NCI-H1092 (cell line): Measurements from ENCODE around the gene DLGAP5.

Experiments
- DNase-seq: peaks from one replicate; lab custom pipeline; 2025; lab: John Stamatoyannopoulos, UW

Gene DLGAP5

GRCh38 chr14:55129428-55130195 is 61.8 kb downstream of the DLGAP5 start:
- no peak for DNase-seq

GRCh38 chr14:55129086-55129427 is 62.3 kb downstream of the DLGAP5 start, which contains the start of gene LGALS3:
Gene LGALS3, plus strand, starts transcription at chr14:55129252. Its CDS starts 8,122 bp downstream, at chr14:55137374.
- no peak for DNase-seq

DNA sequence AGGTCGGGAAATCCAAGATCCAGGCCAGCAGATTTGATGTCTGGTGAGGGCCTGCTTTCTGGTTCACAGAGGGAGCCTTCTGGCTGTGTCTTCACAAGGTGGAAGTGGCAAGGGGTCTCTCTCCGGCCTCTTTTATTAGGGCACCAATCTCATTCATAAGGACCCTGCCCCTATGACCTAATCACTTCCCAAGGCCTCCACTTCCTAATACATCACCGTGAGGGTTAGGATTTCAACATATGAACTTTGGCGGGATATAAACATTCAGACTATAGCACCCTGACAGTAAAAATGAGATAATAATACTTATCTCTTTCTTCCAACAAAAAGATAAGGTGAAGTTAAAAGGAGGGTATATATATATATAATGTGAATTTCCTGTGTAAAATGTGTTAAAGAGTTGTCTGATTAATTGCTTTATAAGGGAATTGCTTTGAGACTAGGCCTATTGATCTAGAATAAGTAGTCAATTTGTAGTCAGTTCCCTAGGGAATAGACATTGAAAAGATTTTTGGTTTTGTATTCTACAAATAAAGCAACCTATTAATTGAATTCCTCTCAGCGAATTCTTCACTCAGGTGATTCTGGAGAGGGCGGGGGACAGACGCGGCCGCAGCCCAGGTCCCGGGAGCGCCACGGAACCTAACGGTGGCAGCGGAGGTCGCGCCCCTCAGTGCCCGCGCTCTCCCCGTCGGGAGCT is 62.8 kb downstream of the DLGAP5 start:
- no peak for DNase-seq

GRCh38 chr14:55127460-55127951 is 63.9 kb downstream of the DLGAP5 start:
- no peak for DNase-seq

GRCh38 chr14:55126932-55127459 is 64.4 kb downstream of the DLGAP5 start:
- no peak for DNase-seq

DNA sequence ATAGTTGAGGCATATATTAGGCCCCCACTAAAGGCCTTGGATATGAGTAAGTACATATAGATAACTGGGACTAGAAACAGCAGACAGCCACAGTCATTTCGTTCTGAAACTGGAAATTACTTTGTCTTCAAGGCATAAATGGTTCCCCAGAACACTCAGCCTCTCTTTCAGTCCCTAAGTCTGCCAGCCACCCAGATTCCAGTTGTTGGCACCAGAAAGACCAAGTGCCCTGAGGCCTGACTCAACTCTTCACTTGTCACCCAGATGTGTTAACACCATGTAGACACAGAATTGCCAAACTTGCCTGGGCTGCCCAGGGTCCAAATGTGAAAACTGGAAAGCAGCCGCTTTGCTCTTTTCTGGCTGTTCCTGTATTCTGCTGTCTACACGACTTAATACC is 65.4 kb downstream of the DLGAP5 start:
- DNase-seq: no peak

DNA sequence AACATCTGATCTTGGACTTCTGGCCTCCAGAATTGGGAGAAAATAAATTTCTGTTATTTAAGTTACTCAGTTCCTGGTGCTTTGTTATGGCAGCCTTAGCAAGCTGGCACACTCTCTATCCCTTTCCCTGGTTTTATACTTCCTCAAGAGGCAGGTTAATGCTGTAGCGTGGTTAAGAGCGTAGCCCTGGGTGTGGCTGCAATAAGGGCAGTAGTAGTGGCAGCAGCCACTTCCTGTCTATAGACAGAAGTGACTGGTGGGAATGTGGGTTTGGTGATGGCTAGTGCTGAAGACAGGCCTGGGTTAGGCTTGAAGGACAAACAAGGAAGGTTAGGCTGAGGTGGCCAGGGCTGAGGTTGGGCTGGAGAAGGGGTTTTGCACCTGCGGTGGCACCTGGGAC is 66.0 kb downstream of the DLGAP5 start:
- no peak for DNase-seq

GRCh38 chr14:55124774-55125386 is 66.5 kb downstream of the DLGAP5 start:
- DNase-seq: no peak

DNA sequence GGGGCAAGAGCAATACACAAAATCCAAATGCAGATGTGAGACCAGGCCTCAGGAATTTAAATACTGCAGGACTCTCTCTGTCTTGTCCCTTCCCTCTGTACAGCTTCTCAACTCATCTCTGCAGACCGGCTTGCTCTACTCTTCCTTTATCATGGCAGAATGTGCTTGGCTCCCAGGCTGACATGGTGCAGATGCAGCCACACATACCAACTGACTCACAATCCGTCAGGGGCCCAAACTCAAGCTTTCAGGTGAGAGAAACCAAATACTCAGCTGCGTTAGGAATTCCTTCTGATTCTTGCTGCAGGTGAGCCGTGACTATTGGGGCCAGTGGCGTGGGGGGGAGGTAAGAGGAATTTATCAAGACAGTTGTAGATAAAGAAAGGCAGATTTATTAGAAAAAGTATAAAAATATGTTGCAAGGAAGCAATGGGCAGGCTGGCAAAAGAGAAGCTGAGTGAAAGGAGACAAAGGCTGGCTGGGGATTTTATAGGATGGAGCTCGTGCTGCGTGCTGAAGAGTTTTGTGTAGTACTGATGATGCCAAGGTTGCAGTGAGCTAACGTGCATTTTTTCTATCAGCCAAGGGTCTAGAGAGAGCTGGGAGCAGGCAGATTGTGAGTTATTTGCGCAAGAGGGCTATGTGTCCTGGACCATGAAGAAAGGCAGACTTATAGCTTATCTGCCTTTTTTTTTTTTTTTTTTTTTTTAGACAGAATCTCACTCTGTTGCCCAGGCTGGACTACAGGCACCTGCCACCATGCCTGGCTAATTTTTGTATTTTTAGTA is 67.3 kb downstream of the DLGAP5 start:
- no peak for DNase-seq

- DNase-seq: no peak
Observed at GRCh38 chr14:55123101-55123500, 68.3 kb downstream of the DLGAP5 start.

GRCh38 chr14:55122440-55122986 is 68.9 kb downstream of the DLGAP5 start:
- DNase-seq: no peak

GRCh38 chr14:55121628-55122439 is 69.6 kb downstream of the DLGAP5 start:
- no peak for DNase-seq

GRCh38 chr14:55120571-55121495 is 70.6 kb downstream of the DLGAP5 start:
- no peak for DNase-seq

- DNase-seq: no peak
Observed at GRCh38 chr14:55118761-55119160, 72.6 kb downstream of the DLGAP5 start.

DNA sequence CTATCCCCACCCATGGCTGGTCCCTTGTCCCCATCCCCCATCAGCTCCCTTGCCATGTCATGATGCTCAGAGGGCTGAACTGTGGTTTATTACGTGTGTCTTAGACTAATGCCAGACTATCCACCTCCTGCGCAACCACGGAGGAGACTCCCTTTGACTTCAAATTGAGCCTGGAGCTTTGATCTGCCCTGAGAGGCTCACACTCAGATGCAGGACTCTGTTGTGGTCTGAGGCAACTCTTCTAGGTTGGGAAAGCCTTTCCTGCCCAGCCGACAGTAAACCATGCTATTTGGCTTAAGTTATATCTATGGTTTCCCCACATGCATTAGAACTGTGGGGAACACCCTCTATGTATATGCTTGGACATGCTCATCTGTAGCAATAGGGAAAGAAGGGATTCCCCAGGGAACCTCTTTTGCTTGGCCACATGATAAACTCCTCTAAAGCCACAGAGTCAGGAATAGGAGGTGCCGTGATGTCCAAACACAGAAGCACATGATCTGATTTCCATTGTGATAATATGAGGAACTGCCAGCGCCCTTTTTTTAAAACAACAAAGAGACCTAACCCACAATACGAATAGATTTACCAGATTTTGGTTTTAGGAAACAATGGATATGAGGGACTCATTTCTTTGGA is 73.5 kb downstream of the DLGAP5 start:
- no peak for DNase-seq

GRCh38 chr14:55116246-55117030 is 74.9 kb downstream of the DLGAP5 start:
- DNase-seq: no peak

- no peak for DNase-seq
Observed at GRCh38 chr14:55115861-55116245, 75.5 kb downstream of the DLGAP5 start.

DNA sequence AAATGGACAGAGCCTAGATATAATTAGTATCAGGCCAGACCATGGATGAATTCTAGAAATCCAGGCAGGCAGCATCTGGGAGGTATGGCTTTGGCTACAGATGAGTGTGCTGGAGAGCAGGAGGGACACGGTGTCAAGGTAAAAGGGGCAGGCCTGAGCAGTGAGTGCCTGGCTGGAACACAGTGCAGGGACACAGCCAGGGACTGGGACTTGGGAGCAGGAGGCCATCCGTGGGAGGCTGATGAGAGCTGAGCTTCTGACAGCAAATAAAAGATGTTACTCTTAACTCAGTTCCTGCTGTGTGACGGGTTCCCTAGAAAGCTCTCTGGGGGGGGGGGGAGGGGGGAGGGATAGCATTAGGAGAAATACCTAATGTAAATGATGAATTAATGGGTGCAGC is 75.9 kb downstream of the DLGAP5 start:
- no peak for DNase-seq
